Mononuclear cell (primary cell): ENCODE measurements around the gene C2orf74. TPM values are rescaled to one million over a fixed set of nuclear protein-coding genes. Genes with fewer than 3 reads are reported as not detected.
"Not testable (repeated sequence)": the region's sequence is repeated elsewhere in the genome, so short reads cannot be mapped to it uniquely, and the experiment has no call there.

Experiments
- H3K27me3 ChIP-seq: 2 replicates; pipeline ENCODE4 v1.6.0; 2011; ENCODE audit warnings: low read length, control low read depth; ENCODE audit not compliant: insufficient read depth
- H3K4me1 ChIP-seq: 2 replicates; pipeline ENCODE4 v1.5.1; 2011; ENCODE audit warnings: mild to moderate bottlenecking, low read length, control low read depth; ENCODE audit not compliant: insufficient read depth
- H3K4me3 ChIP-seq: 2 replicates; pipeline ENCODE4 v1.5.1; 2011; ENCODE audit warnings: mild to moderate bottlenecking, low read length, moderate library complexity
- H3K9me3 ChIP-seq: 2 replicates; pipeline ENCODE4 v1.5.1; 2011; ENCODE audit warnings: low read depth, mild to moderate bottlenecking, control low read depth, low read length
- total RNA-seq: library from RNA; depleted of rRNA; stranded (reverse); fragments of >200 nt; gene quantifications from one replicate; pipeline ENCODE4 v1.2.3, GENCODE V29; 2012

Gene C2orf74
- 3.8 TPM for total RNA-seq

DNA sequence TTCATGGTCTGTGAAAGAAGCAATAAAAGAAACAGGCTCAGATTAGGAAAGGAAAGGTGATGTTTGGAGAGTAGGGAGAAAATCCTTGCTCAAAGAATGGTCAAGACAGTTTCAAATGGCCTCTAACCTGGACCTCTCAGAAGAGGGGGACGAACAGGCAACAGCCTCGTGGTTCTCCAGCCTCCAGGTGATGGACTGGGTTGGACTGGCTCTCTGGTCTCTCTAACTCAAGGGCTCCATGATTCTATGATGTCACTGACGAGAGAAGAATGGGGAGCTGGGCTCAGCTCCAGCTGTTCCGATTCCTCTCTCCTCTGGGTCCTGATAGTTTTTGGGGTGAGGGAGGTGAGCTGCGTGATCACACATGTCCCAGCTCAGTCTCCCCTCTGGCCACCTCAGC is at the start of gene C2orf74:
Gene C2orf74 (plus strand): TSS at position 301 of the 400 bp plus-strand sequence. CDS start 327 bp downstream, outside the sequence.
- Histone ChIP-seq H3K4me3 (no peak within 1 kb of the TSS), H3K27me3 (no peaks in the 10 kb centered on the region), H3K9me3 (no peaks in the 10 kb centered on the region), H3K4me1 (peaks cover 8% of the 10 kb centered on the region)

DNA sequence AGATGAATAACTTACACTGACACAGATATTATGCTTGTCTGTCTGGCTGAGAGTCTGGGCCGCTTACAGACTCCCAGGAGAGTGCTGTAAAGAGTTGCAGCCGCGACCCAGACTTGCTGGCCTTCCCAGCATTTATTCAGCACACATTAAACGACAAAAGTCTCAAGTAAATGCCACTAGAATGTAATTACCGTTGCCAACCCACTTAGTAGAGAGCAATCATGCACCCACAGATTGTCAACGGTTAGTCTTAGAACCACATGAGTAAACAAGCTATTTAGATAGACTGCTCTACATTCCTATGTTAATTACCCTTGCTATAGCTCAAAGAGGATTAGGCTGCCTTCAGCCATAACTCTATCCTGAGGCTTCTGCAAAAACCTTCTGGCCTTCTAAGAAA is 47.8 kb upstream of the C2orf74 start:
- no peaks in the 10 kb centered on the region for H3K4me1 ChIP-seq
- H3K4me3 ChIP-seq: no peak overlapping the region
- no peaks in the 10 kb centered on the region for H3K27me3 ChIP-seq
- H3K9me3 ChIP-seq: no peaks in the 10 kb centered on the region

DNA sequence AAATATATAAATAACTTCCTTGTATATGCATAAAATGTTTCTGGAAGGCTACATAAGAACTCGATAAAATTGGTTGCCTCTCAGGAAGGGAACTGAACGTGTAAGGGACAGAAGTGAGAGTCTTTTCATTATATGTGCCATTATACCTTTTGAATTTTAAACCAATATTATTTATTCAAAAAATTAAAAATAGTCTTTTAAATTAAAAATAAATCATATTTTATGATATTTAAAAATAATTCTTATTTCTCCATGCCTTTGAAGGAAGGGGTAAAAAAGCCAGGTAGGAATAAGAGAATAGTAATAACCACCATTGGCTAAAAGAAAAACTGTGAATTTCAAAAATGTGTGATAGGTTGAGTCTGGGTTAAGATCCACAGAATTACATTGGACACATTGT is 45.7 kb upstream of the C2orf74 start:
- H3K9me3 ChIP-seq: no peaks in the 10 kb centered on the region
- H3K4me1 ChIP-seq: no peaks in the 10 kb centered on the region
- H3K27me3 ChIP-seq: no peaks in the 10 kb centered on the region
- no peak overlapping the region for H3K4me3 ChIP-seq

DNA sequence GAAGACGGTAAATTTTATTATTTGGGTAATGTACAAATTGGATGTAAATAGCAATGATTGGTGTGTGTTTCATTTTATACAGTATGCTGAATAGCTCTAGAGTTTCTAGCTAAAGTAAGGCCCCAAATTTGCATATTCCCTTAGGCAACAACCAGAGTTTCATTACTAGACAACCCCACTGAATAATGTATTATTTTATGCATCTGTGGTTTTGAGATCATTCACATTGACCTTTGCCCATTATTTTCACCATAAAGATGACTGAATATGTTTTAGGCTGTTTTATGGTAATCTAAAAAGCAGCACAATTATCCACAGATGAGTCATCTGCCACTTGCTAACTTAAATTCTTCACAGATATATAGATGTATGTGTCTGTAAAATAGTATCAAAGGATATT is 44.5 kb upstream of the C2orf74 start:
- no peak overlapping the region for H3K4me3 ChIP-seq
- H3K4me1 ChIP-seq: no peaks in the 10 kb centered on the region
- no peaks in the 10 kb centered on the region for H3K27me3 ChIP-seq
- H3K9me3 ChIP-seq: no peaks in the 10 kb centered on the region

DNA sequence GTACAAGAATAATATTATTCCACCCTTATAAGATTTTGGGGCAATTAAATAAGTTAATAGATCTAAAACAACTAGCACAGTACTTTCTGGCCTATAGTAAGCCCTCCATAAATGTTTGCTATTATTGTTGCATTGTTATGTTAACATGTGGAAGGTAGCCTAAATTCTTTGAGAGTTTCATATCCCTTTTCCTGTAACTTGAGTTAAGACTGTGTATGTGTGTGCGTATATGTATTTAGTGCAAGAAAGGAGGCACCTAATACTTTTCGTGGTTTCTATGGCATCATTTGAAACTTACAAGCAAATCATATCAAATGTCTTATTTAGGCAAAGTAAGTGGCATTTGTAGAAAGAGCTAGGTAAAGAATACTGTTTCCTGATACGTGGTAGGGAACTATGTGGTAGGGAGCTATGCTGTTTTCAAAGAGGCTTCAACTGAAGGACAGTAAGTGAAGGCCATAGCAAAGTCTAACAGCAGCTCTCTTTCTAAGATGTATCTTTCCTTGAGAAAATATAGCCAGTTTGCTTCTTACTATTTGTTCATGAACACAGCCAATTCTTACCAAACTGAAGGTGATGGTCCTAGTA is 36.8 kb upstream of the C2orf74 start:
- H3K27me3 ChIP-seq: no peaks in the 10 kb centered on the region
- no peak overlapping the region for H3K4me3 ChIP-seq
- no peaks in the 10 kb centered on the region for H3K9me3 ChIP-seq
- no peaks in the 10 kb centered on the region for H3K4me1 ChIP-seq

DNA sequence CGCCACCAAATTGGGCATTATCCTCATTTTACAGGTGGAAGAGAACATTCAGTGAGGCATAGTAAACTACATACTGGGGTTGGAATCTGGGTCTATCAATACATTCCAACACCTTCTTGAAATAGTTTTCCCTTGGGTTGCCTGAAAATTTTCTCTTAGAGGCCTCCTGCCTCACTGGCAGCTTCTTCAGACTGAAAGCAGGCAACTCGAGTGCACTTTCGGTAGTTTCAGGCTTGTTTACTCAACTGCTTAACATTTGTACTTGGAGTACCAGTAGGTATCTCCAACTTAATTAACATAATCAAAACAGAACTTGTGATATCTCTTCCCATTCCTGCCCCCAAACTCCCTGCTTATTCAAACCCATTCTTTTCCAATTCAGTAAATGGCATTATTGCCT is 36.2 kb upstream of the C2orf74 start:
- Histone ChIP-seq H3K4me1 (no peaks in the 10 kb centered on the region), H3K27me3 (no peaks in the 10 kb centered on the region), H3K9me3 (no peaks in the 10 kb centered on the region), H3K4me3 (no peak overlapping the region)

DNA sequence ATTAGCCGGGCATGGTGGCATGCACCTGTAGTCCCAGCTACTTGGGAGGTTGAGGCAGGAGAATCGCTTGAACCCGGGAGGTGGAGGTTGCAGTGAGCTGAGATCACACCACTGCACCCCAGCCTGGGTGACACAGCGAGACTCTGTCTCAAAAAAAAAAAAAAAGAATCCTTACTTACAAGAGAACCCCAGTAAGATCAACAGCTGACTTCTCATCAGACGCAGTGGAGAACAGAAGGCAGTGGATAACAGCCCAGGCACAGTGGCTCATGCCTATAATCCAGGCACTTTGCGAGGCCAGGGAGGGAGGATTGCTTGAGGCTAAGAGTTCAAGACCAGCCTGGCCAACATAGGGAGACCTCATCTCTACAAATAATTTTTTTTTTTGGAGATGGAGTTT is 33.9 kb upstream of the C2orf74 start:
- H3K9me3 ChIP-seq, H3K4me3 ChIP-seq, H3K27me3 ChIP-seq, H3K4me1 ChIP-seq: not testable (repeated sequence)

DNA sequence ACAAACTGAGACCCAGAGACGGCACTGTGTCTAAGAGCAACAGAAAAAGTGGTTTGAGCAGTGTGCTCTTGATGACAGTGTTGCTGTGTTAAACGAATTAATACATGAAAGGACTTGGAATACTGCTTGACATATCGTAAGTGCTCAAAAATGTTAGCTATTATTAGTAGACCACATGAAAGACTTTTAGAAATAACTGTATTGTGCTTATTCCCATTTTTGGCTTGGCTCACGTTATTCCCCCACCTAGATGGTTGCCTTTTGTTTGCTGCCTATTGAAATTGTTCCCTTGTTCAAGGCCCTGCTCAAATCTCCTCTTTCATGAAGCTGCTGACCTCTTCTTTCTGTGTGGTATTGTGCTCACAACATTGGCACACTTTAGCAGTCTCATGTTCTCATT is 27.8 kb upstream of the C2orf74 start:
- Histone ChIP-seq H3K9me3 (no peaks in the 10 kb centered on the region), H3K4me1 (no peaks in the 10 kb centered on the region)

DNA sequence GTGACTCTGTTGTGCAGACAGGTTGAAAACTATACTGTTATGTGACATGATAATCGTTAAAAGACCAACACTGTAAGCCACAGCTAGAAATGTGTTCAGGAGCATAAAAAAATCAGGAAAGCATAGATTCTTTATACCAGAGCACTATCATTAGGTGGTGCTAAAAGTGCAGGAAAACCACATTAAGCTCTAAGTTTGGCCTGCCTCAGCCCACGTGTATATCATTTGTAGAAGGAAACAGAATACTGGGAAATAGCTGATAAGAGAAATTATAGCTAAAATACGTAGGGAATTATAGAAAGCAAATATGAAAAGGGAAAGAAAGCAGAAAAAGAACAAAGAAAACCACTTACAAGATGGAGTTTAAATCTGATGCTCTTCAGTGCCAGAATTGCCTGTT is 26.5 kb upstream of the C2orf74 start:
- no peaks in the 10 kb centered on the region for H3K4me1 ChIP-seq
- no peaks in the 10 kb centered on the region for H3K9me3 ChIP-seq
- H3K27me3 ChIP-seq: no peaks in the 10 kb centered on the region
- H3K4me3 ChIP-seq: no peak overlapping the region

More for the DNA sequence above, 27.8 kb upstream of the C2orf74 start:
- Histone ChIP-seq H3K27me3 (no peaks in the 10 kb centered on the region), H3K4me3 (no peak overlapping the region)

DNA sequence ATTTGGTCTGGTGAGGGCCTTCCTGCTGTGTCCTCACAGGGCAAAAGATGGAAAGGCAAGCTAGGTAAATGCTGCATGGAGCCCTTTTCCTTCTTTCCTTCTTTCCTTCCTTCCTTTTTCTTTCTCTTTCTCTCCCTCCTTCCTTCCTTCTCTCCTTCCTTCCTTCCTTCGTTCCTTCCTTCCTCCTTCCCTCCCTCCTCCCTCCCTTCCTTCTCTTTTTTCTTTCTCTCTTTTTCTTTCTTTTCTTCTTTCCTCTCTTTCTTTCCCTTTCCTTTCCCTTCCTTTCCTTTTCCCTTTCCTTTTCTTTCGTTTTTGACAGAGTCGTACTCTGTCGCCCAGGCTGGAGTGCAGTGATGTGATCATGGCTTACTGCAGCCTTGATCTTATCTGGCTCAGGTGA is 23.1 kb upstream of the C2orf74 start:
- no peaks in the 10 kb centered on the region for H3K27me3 ChIP-seq
- H3K4me3 ChIP-seq: no peak overlapping the region
- H3K4me1 ChIP-seq: no peaks in the 10 kb centered on the region
- H3K9me3 ChIP-seq: no peaks in the 10 kb centered on the region

DNA sequence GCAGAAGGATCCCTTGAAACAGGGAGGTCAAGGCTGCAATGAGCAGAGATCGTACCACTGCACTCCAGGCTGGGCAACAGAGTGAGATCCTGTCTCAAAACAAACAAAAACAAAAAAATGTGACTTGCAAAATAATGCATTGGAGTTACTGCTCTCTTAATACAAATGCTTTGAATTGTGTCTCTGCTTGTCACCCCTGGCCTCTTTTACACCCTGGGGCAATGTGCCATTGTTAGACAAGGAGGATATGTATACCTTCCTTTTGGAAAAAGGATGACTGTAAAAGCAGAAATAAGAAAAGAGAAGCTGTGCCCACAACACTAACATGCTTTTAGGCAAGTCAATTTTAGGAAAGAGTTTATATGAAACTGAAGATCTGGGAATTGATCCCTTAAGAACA is 20.8 kb upstream of the C2orf74 start:
- Histone ChIP-seq H3K4me1 (peaks cover 12% of the 10 kb centered on the region), H3K4me3 (no peak overlapping the region), H3K27me3 (no peaks in the 10 kb centered on the region), H3K9me3 (no peaks in the 10 kb centered on the region)

DNA sequence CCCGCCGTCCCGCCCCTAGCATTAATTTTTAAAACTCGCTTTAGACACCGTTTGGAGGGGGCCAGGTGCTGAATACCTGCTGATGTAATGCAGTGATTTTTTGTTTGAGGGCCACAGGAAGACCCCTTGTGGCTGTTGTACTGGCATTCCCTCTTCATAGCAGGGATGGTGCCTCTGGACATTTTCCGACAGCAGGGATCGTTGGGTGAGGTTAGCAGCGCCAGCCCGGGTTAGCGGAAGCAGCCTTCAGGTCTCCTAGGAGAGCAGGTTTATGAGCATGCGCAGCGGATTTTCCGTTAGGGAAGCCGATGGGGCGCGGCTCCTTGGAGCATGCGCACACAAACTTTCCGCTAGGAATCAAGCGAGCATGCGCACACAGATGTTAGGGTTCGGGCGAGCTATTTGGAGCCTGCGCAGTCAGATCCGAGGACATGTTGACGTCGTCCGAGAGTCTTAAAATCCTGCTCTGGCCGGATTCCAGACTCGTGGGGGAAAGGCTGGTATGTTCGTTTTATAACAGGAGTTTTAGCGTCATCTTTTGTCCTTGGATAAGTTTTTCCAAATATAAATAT is 17.2 kb upstream of the C2orf74 start:
- Histone ChIP-seq H3K9me3 (no peaks in the 10 kb centered on the region), H3K4me3 (peak overlapping the region; percentile 68), H3K27me3 (no peaks in the 10 kb centered on the region), H3K4me1 (peaks cover 12% of the 10 kb centered on the region)

DNA sequence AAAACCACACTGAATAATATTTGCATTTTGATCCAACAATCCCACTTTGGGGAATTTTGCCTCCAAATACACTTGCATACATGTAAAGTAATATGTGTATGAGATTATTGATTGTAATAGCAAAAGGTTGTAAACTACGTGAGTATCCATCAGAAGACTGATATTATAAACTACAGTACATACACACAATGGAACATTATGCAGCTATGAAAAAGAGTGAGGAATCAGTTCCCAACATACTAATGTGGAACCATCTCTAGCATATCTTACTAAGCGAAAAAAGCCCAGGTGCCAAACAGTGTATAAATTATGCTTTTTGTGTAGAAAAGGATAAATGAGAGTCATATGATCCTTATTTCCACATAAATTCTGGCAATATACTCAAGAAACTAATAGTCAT is 16.0 kb upstream of the C2orf74 start:
- no peaks in the 10 kb centered on the region for H3K9me3 ChIP-seq
- no peak overlapping the region for H3K4me3 ChIP-seq
- peaks cover 12% of the 10 kb centered on the region for H3K4me1 ChIP-seq
- no peaks in the 10 kb centered on the region for H3K27me3 ChIP-seq

DNA sequence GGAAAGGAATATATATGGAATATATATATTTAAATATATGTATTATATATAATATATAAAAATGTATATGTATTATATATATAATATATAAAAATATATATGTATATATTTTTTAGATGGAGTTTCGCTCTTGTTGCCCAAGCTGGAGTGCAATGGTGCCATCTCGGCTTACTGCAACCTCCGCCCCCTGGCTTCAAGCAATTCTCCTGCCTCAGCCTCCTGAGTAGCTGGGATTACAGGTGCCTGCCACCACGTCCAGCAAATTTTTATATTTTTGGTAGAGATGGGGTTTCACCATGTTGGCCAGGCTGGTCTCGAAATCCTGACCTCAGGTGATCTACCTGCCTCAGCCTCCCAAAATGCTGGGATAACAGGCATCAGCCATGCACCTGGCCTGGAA is 13.9 kb upstream of the C2orf74 start:
- peaks cover 12% of the 10 kb centered on the region for H3K4me1 ChIP-seq
- not testable (repeated sequence) for H3K27me3 ChIP-seq, H3K4me3 ChIP-seq, H3K9me3 ChIP-seq

DNA sequence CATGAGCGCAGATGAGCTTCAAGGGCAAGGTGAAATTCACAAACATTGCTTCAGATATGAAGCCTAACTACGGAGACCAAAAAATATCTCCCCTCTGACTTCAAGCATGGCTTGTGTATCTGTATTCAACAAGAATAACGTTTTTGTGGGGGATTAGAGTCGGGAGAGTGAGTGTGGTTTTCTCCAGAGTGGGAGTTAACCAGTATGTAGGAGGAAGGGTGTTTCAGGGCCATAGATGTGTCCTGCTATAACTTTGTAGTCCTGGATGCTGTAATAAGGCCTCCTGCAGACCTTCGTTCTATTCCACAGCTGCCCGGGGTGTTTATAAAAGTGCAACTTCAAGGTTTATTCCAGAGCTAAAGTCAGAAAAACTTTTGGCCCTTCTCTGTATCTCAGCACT is 12.9 kb upstream of the C2orf74 start:
- Histone ChIP-seq H3K9me3 (no peaks in the 10 kb centered on the region), H3K27me3 (no peaks in the 10 kb centered on the region), H3K4me3 (no peak overlapping the region), H3K4me1 (peaks cover 12% of the 10 kb centered on the region)

DNA sequence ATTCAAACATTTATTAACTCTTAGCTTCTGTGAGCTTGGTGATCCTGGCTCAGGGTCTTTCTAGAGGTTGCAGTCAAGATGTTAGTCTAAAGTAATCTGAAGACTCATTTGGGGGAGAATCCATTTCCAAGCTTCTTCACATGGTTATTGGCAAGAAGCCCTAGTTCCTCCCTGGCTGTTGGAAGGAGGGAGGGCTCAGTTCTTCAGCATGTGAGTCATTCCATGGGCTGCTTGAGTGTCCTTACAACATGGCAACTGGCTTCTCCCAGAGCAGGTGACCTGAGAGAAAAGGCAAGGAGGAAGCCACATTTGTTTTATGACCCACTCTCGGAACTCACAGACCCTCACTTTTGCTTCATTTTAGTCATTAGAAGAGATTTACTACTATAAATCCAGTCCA is 10.6 kb upstream of the C2orf74 start:
- H3K9me3 ChIP-seq: no peaks in the 10 kb centered on the region
- no peak overlapping the region for H3K4me3 ChIP-seq
- no peaks in the 10 kb centered on the region for H3K4me1 ChIP-seq
- H3K27me3 ChIP-seq: no peaks in the 10 kb centered on the region
